ENCODE data around the gene PARVB. TPM values are rescaled to one million over a fixed set of nuclear protein-coding genes. Genes with fewer than 3 reads are reported as not detected.

PARVB gene
- polyA plus RNA-seq, 1 experiment = 49.5 TPM

DNA sequence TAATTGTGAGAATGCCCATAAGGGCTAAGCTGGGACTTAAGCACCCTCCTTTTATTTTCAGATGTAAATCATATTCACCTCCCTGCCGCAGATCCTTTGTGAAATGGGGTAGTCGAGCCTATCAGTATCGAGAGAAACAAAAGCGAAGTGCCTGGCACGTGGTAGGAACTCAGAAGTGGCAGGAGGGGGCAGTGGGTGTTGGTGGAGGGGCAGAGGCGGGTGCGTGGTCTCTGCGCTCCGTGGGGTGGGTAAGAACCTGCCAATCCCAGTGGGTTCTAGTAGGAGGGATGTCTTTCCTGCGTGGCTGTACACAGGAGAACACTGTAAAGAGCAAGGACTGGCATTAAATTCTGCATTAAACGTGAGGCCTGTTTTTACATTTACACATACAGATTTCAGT lies 21.8 kb upstream of the PARVB start:
- H3K9me3 ChIP-seq (ENCODE audit: control insufficient read depth, insufficient read depth, low read length) = peaks cover 5% of the 10 kb centered on the region
- no peaks in the 10 kb centered on the region for H3K27me3 ChIP-seq (ENCODE audit: control insufficient read depth, insufficient read depth, low read length)
- H3K4me3 ChIP-seq (ENCODE audit: low read depth, low read length) = no peak overlapping the region
- CTCF ChIA-PET = interaction anchor here (0.5 to 1.8 kb wide), 3 partner anchors 9 to 683 kb away, joined by 3 to 17 read pairs (median 4); partner anchors contain the start of gene PNPLA3
- POLR2A ChIA-PET = no interaction called here
- TF ChIP-seq, protein P1, sequence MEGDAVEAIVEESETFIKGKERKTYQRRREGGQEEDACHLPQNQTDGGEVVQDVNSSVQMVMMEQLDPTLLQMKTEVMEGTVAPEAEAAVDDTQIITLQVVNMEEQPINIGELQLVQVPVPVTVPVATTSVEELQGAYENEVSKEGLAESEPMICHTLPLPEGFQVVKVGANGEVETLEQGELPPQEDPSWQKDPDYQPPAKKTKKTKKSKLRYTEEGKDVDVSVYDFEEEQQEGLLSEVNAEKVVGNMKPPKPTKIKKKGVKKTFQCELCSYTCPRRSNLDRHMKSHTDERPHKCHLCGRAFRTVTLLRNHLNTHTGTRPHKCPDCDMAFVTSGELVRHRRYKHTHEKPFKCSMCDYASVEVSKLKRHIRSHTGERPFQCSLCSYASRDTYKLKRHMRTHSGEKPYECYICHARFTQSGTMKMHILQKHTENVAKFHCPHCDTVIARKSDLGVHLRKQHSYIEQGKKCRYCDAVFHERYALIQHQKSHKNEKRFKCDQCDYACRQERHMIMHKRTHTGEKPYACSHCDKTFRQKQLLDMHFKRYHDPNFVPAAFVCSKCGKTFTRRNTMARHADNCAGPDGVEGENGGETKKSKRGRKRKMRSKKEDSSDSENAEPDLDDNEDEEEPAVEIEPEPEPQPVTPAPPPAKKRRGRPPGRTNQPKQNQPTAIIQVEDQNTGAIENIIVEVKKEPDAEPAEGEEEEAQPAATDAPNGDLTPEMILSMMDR (IDR thresholded peaks at IDR 0.05; ENCODE audit: low read depth, low read length) = no peak
- DNase-seq (ENCODE audit: low read depth, low spot score) = no peak
- no peak overlapping the region for H3K27ac ChIP-seq (ENCODE audit: low read depth, low read length)

DNA sequence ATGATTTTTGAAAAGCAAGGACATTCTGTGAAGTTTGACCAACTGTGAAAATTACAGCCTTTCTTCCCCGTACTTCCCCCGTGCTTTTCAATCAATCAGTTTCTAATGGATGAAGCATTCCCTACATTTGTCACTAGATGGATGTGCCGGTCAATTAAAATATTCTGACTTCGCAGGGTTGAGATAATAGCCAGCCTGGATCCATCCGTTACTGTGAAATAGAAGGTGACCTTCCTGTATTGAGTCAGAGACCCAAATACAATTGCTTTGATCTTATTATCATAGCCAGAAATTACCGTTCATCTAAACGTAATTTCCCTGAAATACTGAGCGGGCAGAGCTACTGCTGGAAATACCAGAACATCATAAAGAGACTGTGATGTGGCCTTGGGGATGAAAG lies 21.1 kb upstream of the PARVB start:
- H3K9me3 ChIP-seq (ENCODE audit: control insufficient read depth, insufficient read depth, low read length) = peaks cover 5% of the 10 kb centered on the region
- ChIA-PET POLR2A (no interaction called here), CTCF (interaction anchor here (3.8 kb wide), 1 partner anchor 10 kb away, joined by 25 read pairs; no protein-coding TSS in a partner anchor)

GRCh38 chr22:44003405-44004103 lies 20.5 kb upstream of the PARVB start:
- TF ChIP-seq, protein P1 (IDR thresholded peaks at IDR 0.05; ENCODE audit: low read depth, low read length) = peak; percentile 25; the same call in 1 of the 2 replicates
- DNase-seq (ENCODE audit: low read depth, low spot score) = no peak
- Histone ChIP-seq H3K27me3 (ENCODE audit: control insufficient read depth, insufficient read depth, low read length) (no peaks in the 10 kb centered on the region), H3K9me3 (ENCODE audit: control insufficient read depth, insufficient read depth, low read length) (peaks cover 5% of the 10 kb centered on the region), H3K4me3 (ENCODE audit: low read depth, low read length) (no peak overlapping the region), H3K27ac (ENCODE audit: low read depth, low read length) (no peak overlapping the region)
- CTCF ChIA-PET = interaction anchor here (3.8 kb wide), 1 partner anchor 10 kb away, joined by 25 read pairs; no protein-coding TSS in a partner anchor
- POLR2A ChIA-PET = no interaction called here

More for the DNA sequence above, 21.1 kb upstream of the PARVB start:
- H3K27ac ChIP-seq (ENCODE audit: low read depth, low read length) = no peak overlapping the region
- TF ChIP-seq, protein P1 (IDR thresholded peaks at IDR 0.05; ENCODE audit: low read depth, low read length) = no peak
- no peak overlapping the region for H3K4me3 ChIP-seq (ENCODE audit: low read depth, low read length)
- DNase-seq (ENCODE audit: low read depth, low spot score) = no peak
- no peaks in the 10 kb centered on the region for H3K27me3 ChIP-seq (ENCODE audit: control insufficient read depth, insufficient read depth, low read length)

- H3K27ac ChIP-seq (ENCODE audit: low read depth, low read length) = no peak overlapping the region
- POLR2A ChIA-PET = no interaction called here
- H3K4me3 ChIP-seq (ENCODE audit: low read depth, low read length) = no peak overlapping the region
- TF ChIP-seq, protein P1 (IDR thresholded peaks at IDR 0.05; ENCODE audit: low read depth, low read length) = no peak
- H3K27me3 ChIP-seq (ENCODE audit: control insufficient read depth, insufficient read depth, low read length) = no peaks in the 10 kb centered on the region
- no peak for DNase-seq (ENCODE audit: low read depth, low spot score)
- CTCF ChIA-PET = interaction anchor here (3.8 kb wide), 1 partner anchor 11 kb away, joined by 25 read pairs; no protein-coding TSS in a partner anchor
- H3K9me3 ChIP-seq (ENCODE audit: control insufficient read depth, insufficient read depth, low read length) = peaks cover 5% of the 10 kb centered on the region
Measured at GRCh38 chr22:44004104-44004460, 20.0 kb upstream of the PARVB start.

DNA sequence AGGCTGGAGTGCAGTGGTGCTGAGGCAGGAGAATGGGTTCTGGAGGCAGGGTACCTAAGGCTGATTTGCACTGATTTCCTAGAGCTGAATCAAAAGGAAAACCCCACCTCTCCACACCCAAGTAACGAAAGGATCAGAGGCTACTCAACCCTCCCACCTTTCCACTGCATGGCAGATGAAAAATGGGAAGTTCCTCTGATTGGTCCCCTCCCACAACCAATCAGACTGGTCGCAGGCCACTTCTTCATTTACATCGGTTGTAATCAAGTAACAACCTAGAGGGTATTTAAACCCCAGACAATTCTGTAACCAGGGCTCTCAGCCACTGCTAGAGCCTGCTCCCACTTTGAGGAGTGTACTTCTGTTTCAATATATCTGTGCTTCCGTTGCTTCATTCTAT lies 18.6 kb upstream of the PARVB start:
- no peak for DNase-seq (ENCODE audit: low read depth, low spot score)
- H3K27ac ChIP-seq (ENCODE audit: low read depth, low read length) = no peak overlapping the region
- H3K9me3 ChIP-seq (ENCODE audit: control insufficient read depth, insufficient read depth, low read length) = peaks cover 5% of the 10 kb centered on the region
- H3K4me3 ChIP-seq (ENCODE audit: low read depth, low read length) = no peak overlapping the region
- H3K27me3 ChIP-seq (ENCODE audit: control insufficient read depth, insufficient read depth, low read length) = no peaks in the 10 kb centered on the region
- POLR2A ChIA-PET = interaction anchor here (0.8 kb wide), 1 partner anchor 123 kb away, joined by 5 read pairs; no protein-coding TSS in a partner anchor
- TF ChIP-seq, protein P1 (IDR thresholded peaks at IDR 0.05; ENCODE audit: low read depth, low read length) = no peak
- CTCF ChIA-PET = interaction anchor here (3.8 kb wide), 1 partner anchor 12 kb away, joined by 25 read pairs; no protein-coding TSS in a partner anchor

Measured in AG04450 (cell line).